HG02623 (cell line): ENCODE results near the gene CHMP5.
"Not testable (repeated sequence)": the region's sequence is repeated elsewhere in the genome, so short reads cannot be mapped to it uniquely, and the experiment has no call there.

Experiments
- ATAC-seq: cut with Tn5 transposase; IDR thresholded peaks from one replicate; pipeline ENCODE4 v1.9.1; 2021; ENCODE audit warnings: moderate library complexity; ENCODE audit not compliant: unreplicated experiment

The CHMP5 gene

DNA sequence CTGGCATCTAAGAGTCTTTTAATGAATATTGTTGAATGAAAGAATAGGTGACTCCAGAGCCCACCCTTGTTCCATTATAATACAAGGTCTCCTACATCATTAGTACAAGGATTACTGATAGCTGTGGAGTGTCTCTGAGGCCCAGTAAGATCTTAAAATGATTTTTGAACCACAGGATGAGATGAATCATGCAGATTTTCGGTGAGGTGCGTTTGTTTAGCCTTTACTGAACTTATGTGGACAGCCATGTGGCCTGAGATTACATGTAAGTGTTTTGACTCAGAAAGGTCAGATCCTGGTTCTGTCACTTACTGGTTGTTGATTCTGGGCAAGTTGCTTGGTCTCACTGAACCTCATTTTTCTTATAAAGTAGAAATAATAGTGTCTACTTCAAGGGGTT, 47.1 kb downstream of the CHMP5 start:
- no peak for ATAC-seq

DNA sequence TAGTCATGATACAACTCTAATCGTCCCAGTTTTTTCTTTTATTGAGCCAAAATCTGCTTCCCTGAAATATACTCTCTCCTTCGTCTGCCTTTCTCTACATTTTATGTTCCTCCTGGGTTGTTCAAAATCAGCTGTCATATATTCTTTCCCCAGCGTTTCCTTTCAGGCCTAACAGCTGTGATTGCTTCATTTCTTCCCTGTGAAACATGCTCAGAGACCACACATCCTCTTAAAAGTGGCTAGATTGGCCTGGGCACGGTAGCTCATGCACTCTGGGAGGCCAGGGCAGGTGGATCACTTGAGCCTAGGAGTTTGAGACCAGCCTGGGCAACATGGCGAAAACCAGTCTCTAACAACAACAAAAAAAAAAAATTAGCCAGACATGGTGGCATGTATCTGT, 50.5 kb downstream of the CHMP5 start:
- ATAC-seq: no peak

DNA sequence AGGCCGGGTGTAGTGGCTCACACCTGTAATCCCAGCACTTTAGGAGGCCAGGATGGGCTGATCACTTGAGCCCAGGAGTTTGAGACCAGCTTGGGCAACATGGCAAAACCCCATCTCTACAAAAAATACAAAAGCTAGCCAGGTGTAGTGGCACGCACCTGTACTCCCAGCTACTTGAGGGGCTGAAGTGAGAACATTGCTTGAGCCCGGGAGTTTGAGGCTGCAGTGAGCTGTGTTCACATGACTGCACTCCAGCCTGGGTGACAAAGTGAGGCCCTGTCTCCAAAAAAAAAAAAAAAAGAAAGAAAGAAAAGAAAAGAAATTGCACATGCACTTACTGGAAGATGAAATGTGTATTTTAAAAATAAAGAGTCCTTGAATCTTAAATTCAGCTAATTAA, 52.3 kb downstream of the CHMP5 start:
- ATAC-seq: not testable (repeated sequence)

DNA sequence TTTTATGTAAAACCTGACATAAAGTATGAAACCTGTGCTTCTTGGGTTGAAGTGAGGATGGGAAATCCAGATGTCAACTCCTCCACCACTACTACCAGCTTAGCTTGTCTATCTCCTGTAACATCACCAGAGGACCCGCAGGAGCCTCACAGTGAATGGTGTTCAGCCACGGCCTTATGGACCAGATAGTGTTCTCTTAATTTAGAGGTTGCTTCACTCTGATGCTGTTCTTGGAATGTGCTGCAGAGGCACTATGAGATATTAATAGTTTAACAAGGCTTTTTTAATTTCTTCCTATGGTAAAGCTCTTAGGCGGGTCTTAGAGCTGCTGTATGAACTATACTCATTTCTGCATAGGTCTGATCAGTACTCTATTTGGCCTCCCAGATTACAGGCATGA, 53.4 kb downstream of the CHMP5 start:
- no peak for ATAC-seq

DNA sequence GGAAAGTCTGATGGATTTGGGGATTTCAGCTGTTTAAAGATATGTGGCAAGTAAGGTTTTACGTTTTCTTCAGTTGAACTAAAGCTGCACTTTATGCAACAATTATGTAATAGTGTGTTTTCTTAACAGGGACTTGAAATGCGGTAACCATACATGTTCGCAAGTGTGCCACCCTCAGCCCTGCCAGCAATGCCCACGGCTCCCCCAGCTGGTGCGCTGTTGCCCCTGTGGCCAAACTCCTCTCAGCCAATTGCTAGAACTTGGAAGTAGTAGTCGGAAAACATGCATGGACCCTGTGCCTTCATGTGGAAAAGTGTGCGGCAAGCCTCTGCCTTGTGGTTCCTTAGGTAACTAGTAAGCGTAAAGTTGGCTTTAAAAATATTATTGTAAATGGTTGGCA, 53.9 kb downstream of the CHMP5 start:
- ATAC-seq: no peak

DNA sequence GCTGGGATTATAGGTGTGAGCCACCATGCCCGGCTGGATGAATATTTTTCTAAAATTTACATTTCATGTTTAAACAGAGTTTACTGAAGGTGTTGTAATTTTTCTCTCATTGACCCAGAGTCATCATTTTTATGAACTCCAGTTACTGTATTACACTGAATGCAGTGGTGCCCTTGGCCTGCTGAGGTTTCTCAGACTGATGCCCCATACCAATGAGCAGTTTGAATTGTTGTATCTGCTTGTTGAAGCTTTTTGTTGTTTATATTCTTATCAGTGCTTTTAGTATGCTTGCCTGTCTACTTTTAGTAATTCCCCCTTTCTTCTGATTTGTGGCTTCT, 55.4 kb downstream of the CHMP5 start:
- no peak for ATAC-seq

DNA sequence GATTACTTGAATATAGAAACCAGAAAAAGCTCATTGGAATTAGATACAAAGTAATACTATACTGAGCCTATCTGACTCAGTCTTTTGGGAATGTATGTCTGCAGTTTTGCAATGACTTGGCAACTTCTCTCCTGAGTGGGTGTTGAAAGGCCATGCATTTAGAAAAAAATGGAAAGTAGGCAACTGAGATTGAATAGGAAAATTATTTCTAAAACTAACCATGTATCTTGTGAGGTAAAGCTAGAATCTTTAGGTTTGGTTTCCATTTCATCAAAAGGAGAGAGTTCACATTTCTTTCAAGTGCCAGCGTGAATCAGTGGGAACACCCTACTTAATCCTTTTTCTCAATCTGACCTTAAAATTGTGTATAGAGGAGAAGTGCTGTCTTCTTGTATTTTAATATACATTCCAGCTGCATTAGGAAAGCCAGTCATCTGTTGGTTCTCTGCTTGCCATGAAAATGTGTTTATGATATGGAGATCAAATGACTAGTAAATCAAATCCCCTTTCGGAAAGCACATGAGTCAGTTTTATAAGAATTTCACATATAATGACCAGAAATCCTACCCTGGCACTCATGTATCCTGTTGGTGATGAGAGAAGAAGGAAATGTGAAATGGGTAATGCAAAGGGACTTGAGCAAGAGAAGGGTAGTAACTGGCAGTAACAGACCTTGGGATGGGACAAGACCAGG, 55.9 kb downstream of the CHMP5 start:
- ATAC-seq: no peak

DNA sequence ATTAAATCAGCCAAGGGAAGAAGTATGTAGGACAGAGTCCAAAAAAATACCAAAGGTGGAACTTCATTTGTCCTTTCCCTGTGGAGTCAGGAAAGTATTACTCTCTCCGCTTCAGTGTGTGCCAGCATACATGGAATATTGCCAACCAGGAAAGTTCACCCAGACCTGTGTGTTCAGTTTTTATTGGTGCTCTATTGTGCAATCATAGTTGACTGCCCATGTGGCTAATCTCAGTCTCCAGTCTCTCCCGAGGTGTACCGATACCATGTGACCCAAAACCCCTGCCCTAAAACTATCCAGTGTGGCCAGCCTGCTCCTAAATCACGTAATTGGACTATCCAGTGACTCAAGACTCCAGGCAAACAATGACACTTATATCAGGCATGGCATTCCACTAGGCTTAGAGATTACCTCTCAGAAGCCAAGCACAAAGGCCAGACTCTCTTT, 64.3 kb downstream of the CHMP5 start:
- no peak for ATAC-seq

DNA sequence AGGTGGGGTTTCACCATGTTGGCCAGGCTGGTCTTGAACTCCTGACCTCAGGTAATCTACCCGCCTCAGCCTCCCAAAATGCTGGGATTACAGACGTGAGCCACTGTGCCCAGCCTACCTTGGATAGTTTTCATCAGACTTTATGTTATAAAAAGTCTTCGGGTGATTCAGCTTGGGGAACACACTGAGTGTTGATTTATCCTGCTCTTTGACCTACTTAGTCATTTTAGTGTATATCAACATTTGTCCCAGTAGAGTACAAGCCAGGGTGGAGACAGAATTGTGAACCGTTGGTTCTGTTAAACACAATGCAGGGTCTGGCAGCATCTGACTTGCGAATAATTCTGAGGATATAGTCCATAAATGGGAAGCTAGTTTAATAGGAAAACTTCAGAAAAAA, 65.1 kb downstream of the CHMP5 start:
- no peak for ATAC-seq

DNA sequence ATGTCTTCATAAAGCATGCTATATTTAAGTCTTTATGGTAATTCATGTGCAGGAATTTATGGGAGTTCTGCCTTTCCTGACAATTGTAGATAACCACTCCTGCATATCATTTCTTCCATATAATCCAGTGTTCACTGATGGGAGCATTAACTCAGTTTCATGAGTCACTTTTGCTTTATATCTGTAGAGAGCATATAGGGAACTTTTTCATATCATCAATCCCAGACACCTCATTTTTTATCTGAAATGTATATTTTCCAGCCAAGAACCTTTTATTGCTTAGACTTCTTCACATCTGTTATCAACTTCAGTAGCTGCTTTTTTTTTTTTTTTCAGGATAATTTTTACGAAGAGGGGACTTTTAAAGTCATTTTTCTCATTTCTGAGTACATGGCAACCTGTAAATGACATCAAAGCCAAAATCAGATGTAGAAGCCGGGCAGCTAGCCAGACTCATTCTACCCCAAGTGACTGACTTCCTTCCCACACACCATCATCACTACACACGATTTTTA, 66.6 kb downstream of the CHMP5 start:
- ATAC-seq: no peak
